Panc1 (cell line): Measurements from ENCODE around the gene PDGFD. TPM values are rescaled to one million over a fixed set of nuclear protein-coding genes. Genes with fewer than 3 reads are reported as not detected.

Experiments
- ATAC-seq: fragments of 200-7000 bp; cut with Tn5 transposase; 2 replicates; pipeline ENCODE4 v1.9.1; 2020; ENCODE audit warnings: mild to moderate bottlenecking, moderate library complexity
- BruUV-seq: library from RNA; stranded (reverse); fragments of 400-500 nt; replicated peaks from 2 replicates; lab custom pipeline; 2021; lab: Mats Ljungman, UMichigan
- CTCF ChIA-PET: fragments of 300-600 bp; sonication (Branson Sonifier 250); formaldehyde crosslinking; loops from one replicate; lab custom pipeline; 2022; ENCODE audit warnings: antibody characterized with exemption; lab: Charles Lee
- POLR2A ChIA-PET: fragments of 300-600 bp; sonication (Branson Sonifier 250); formaldehyde crosslinking; loops from one replicate; lab custom pipeline; 2022; ENCODE audit warnings: antibody characterized with exemption; lab: Charles Lee
- DNase-seq: peaks from one replicate; pipeline ENCODE4 v3.0.0-alpha.2; 2010; ENCODE audit warnings: low read depth, low spot score
- H3K27ac ChIP-seq: 2 replicates; pipeline ENCODE4 v1.5.1; 2011; ENCODE audit warnings: mild to moderate bottlenecking, low read length, inconsistent platforms
- H3K27me3 ChIP-seq: fragments of 200-500 bp; sonication (Bioruptor generic); 2 replicates; pipeline ENCODE4 v1.6.0; 2014; ENCODE audit warnings: low read length, inconsistent platforms; ENCODE audit not compliant: control insufficient read depth, insufficient read depth
- H3K36me3 ChIP-seq: fragments of 200-500 bp; sonication (Bioruptor generic); 2 replicates; pipeline ENCODE4 v1.5.1; 2014; ENCODE audit warnings: inconsistent platforms, mild to moderate bottlenecking, low read length, moderate library complexity; ENCODE audit not compliant: control insufficient read depth, insufficient read depth
- H3K4me1 ChIP-seq: 2 replicates; pipeline ENCODE4 v1.5.1; 2011; ENCODE audit warnings: inconsistent platforms, mild to moderate bottlenecking, low read length, moderate library complexity; ENCODE audit not compliant: control insufficient read depth, insufficient read depth
- H3K4me3 ChIP-seq, 2 experiments: 2 replicates each; pipeline ENCODE4 v1.5.1; 2011 to 2012; ENCODE audit warnings: low read depth in 2 of 2, low read length in 2 of 2, mild to moderate bottlenecking in 2 of 2, inconsistent platforms in 1 of 2, moderate library complexity in 1 of 2
- H3K9me3 ChIP-seq: fragments of 200-500 bp; sonication (Bioruptor generic); 2 replicates; pipeline ENCODE4 v1.5.1; 2014; ENCODE audit warnings: low read depth, mild to moderate bottlenecking, inconsistent platforms, low read length, moderate library complexity; ENCODE audit not compliant: control insufficient read depth, insufficient read depth
- POLR2AphosphoS5 ChIP-seq: IDR thresholded peaks from 2 replicates; pipeline ENCODE4 v1.6.1; 2012; ENCODE audit warnings: mild to moderate bottlenecking, low read depth, low read length, moderate library complexity
- SIN3A ChIP-seq: IDR thresholded peaks from 2 replicates; pipeline ENCODE4 v1.6.1; 2012; ENCODE audit warnings: low read depth, mild to moderate bottlenecking, low read length, moderate library complexity, borderline replicate concordance; ENCODE audit not compliant: insufficient read depth
- TCF7L2 ChIP-seq: IDR thresholded peaks from 2 replicates; pipeline ENCODE4 v1.6.1; 2011; ENCODE audit warnings: mild to moderate bottlenecking, low read depth, low read length, inconsistent platforms
- in situ Hi-C: cut with HindIII; loops from 2 replicates; pipeline ENCODE4 v1.10.0; 2016; ENCODE audit warnings: low sequenced_read_pairs, low pct_unique_long_range_greater_than_20kb
- intact Hi-C: fragments of 100-400 bp; cut with micrococcal nuclease; formaldehyde crosslinking; loops from one replicate; pipeline ENCODE4 v1.10.0; 2022; ENCODE audit not compliant: unreplicated experiment
- total RNA-seq: library from RNA; stranded (reverse); gene quantifications from one replicate; pipeline ENCODE4 v1.2.1, GENCODE V29; 2021; ENCODE audit not compliant: unreplicated experiment
- TF ChIP-seq, protein P1 (sequence below): fragments of 450-650 bp; IDR thresholded peaks from 2 replicates; pipeline ENCODE4 v1.5.1; 2017; ENCODE audit warnings: mild to moderate bottlenecking
- TF ChIP-seq, protein P2 (sequence below), 2 experiments: IDR thresholded peaks; 2 replicates each; pipeline ENCODE4 v1.6.1; 2011 to 2012; ENCODE audit warnings: low read depth in 2 of 2, control low read depth in 1 of 2, low read length in 1 of 2, mild to moderate bottlenecking in 1 of 2, moderate library complexity in 1 of 2; ENCODE audit not compliant: insufficient read depth in 1 of 2

PDGFD gene
- total RNA-seq, 1 experiment from 2014 or later = 1.3 TPM

DNA sequence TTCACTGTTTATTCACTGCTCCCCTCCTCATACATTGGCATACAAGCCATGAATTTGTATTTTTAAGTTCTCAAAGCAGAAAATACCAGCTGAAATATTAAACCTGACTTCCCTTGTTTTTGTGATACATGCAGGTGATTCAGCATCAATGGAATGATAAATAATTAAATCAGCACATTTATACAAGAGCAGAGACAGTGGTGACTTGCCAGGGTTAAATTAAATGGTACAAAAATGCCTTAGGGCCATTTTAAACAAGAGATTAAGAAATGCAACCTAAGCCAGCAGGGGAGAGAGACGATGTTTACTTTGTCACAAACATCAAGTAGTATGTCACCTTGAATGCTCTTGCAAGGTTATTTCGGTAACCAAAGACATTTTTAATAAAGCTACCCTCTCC, 223.4 kb downstream of the PDGFD start:
- no peak for DNase-seq
- TF ChIP-seq, protein P1, sequence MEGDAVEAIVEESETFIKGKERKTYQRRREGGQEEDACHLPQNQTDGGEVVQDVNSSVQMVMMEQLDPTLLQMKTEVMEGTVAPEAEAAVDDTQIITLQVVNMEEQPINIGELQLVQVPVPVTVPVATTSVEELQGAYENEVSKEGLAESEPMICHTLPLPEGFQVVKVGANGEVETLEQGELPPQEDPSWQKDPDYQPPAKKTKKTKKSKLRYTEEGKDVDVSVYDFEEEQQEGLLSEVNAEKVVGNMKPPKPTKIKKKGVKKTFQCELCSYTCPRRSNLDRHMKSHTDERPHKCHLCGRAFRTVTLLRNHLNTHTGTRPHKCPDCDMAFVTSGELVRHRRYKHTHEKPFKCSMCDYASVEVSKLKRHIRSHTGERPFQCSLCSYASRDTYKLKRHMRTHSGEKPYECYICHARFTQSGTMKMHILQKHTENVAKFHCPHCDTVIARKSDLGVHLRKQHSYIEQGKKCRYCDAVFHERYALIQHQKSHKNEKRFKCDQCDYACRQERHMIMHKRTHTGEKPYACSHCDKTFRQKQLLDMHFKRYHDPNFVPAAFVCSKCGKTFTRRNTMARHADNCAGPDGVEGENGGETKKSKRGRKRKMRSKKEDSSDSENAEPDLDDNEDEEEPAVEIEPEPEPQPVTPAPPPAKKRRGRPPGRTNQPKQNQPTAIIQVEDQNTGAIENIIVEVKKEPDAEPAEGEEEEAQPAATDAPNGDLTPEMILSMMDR = no peak
- TF ChIP-seq SIN3A (no peak), TCF7L2 (no peak), POLR2AphosphoS5 (no peak)
- TF ChIP-seq, protein P2, sequence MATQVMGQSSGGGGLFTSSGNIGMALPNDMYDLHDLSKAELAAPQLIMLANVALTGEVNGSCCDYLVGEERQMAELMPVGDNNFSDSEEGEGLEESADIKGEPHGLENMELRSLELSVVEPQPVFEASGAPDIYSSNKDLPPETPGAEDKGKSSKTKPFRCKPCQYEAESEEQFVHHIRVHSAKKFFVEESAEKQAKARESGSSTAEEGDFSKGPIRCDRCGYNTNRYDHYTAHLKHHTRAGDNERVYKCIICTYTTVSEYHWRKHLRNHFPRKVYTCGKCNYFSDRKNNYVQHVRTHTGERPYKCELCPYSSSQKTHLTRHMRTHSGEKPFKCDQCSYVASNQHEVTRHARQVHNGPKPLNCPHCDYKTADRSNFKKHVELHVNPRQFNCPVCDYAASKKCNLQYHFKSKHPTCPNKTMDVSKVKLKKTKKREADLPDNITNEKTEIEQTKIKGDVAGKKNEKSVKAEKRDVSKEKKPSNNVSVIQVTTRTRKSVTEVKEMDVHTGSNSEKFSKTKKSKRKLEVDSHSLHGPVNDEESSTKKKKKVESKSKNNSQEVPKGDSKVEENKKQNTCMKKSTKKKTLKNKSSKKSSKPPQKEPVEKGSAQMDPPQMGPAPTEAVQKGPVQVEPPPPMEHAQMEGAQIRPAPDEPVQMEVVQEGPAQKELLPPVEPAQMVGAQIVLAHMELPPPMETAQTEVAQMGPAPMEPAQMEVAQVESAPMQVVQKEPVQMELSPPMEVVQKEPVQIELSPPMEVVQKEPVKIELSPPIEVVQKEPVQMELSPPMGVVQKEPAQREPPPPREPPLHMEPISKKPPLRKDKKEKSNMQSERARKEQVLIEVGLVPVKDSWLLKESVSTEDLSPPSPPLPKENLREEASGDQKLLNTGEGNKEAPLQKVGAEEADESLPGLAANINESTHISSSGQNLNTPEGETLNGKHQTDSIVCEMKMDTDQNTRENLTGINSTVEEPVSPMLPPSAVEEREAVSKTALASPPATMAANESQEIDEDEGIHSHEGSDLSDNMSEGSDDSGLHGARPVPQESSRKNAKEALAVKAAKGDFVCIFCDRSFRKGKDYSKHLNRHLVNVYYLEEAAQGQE (IDR thresholded peaks at IDR 0.05; ENCODE audit: insufficient read depth in 1 of 2, low read depth in 2 of 2, low read length in 1 of 2) = no peak
- no peaks in the 10 kb centered on the region for H3K9me3 ChIP-seq
- H3K27ac ChIP-seq = no peak overlapping the region
- H3K27me3 ChIP-seq = no peaks in the 10 kb centered on the region
- POLR2A ChIA-PET = no interaction called here
- intact Hi-C loops (no loop called here), in situ Hi-C loops (no loop called here)
- CTCF ChIA-PET = no interaction called here
- no peaks in the 10 kb centered on the region for H3K36me3 ChIP-seq
- no TSS peak for BruUV-seq
- H3K4me3 ChIP-seq = no peak overlapping the region
- ATAC-seq = no peak
- H3K4me1 ChIP-seq = no peaks in the 10 kb centered on the region

DNA sequence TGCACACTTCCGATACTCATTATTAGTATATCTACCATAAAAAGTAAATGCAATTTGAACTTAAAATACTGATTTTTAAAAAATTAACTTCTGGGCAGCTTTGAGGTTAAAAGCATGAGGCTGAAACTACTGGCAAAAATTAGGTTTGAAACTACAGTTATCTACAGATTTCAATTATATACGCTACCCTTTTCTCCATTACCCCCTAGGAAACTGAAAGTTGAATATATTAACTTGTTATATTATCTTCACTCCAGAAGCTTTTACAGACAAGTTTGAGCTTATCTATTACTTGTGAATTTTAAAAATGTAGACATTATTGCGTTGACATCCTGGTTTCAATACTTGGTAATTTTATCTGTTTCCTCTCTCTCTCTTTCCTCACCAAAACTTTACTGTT, 224.3 kb downstream of the PDGFD start:
- no peak overlapping the region for H3K27ac ChIP-seq

More for the DNA sequence above, 224.3 kb downstream of the PDGFD start:
- no peak for TF ChIP-seq POLR2AphosphoS5
- TF ChIP-seq, protein P1 = no peak
- no peak for TF ChIP-seq SIN3A
- TF ChIP-seq, protein P2 (IDR thresholded peaks at IDR 0.05; ENCODE audit: insufficient read depth in 1 of 2, low read depth in 2 of 2, low read length in 1 of 2) = no peak
- no peak for TF ChIP-seq TCF7L2
- intact Hi-C loops = no loop called here
- no TSS peak for BruUV-seq
- POLR2A ChIA-PET = interaction anchor here (0.6 kb wide), 1 partner anchor 607 kb away, joined by 3 read pairs; no protein-coding TSS in a partner anchor
- Histone ChIP-seq H3K4me3 (no peak overlapping the region), H3K9me3 (no peaks in the 10 kb centered on the region), H3K27me3 (no peaks in the 10 kb centered on the region), H3K4me1 (no peaks in the 10 kb centered on the region), H3K36me3 (no peaks in the 10 kb centered on the region)
- CTCF ChIA-PET = no interaction called here
- in situ Hi-C loops = no loop called here
- ATAC-seq (no peak), DNase-seq (no peak)
